Activated CD4-positive, CD25-positive, alpha-beta regulatory T cell treated with anti-CD3 and anti-CD28 coated beads, Interleukin-2, amount 50 U/mL, for 72 hours (primary cell): ENCODE measurements around the gene GBE1.

ENCODE experiments used
- DNase-seq: peaks from one replicate; pipeline ENCODE4 v3.0.0; 2021

GBE1 gene

DNA sequence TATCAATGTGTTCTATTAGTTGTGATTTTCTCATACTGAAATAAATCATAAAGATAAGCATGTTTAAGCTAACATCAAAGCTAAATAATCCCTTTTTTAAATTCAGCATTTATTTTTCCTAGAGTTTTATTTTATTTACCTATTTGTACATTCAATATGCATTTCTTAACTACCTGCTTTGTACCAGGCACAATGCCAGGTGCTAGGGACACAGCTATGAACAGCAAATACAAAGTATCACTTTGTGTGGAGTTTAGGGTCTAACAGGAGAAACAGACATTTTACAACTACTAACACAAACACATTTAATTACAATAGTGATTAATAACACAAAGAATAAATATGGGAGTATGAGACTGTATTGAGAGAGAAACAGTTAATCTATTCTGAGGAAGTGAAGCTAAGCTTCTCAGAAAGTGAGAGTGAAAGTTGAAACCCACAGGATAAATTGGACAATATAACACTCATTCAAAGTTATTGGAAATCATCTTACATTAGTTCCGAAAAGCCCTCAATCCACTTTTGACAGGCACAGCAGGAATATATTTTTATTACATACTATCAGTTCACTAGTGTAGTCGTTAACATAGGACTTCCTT is 159.6 kb downstream of the GBE1 start:
- no peak for DNase-seq

DNA sequence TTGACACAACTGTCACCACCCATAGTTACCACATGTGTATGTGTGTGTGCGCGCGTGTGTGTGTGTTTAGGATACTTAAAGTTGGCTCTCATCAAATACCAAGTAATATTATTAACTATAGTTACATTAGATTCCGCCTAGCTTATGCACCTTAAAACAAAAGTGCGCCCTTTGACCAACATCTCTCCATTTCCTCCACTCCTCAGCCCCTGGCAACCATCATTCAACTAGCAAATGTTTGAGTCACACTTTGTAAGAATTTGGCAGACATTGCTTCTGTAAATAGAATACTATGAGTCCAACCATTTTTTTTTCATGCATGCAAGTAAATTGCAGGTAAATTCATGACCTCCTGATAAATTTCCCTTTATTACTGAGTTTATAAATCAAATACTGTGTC is 169.3 kb downstream of the GBE1 start:
- no peak for DNase-seq

DNA sequence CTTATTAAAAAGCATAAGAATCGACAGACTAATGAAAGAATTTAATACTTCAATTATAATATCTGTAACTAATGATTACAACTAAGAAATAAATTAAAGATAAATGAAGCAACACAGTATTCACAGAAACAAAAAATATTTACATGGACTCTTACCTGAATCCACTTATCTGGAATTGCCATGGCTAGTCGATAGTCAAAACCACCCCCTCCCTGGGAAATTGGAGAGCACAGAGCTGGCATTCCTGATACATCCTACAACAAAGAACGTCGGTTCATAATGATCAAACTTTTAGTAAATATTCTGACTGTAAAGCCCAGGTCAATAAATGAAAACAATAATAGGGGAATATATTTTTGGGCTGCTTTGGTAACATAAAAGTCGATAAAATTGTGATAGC is 175.5 kb downstream of the GBE1 start:
- no peak for DNase-seq

DNA sequence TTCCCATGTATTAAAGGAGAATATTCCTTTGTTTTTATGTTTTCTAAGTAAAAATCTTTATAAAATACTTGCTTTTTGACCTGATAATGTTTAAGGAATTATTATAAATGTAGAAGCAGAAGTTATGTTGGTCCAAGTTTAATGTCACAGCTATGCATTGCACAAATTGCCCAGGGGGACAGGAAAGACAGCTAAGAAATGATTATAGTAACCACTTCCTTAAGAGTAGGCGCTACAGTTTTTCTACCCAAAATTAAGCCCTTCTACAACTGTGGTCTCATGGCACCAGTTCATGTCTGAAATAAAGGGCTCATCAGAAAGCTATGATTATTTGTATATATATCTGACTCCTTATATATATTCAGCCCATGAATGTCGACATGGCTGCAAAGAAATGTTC is 176.4 kb downstream of the GBE1 start:
- DNase-seq = no peak

DNA sequence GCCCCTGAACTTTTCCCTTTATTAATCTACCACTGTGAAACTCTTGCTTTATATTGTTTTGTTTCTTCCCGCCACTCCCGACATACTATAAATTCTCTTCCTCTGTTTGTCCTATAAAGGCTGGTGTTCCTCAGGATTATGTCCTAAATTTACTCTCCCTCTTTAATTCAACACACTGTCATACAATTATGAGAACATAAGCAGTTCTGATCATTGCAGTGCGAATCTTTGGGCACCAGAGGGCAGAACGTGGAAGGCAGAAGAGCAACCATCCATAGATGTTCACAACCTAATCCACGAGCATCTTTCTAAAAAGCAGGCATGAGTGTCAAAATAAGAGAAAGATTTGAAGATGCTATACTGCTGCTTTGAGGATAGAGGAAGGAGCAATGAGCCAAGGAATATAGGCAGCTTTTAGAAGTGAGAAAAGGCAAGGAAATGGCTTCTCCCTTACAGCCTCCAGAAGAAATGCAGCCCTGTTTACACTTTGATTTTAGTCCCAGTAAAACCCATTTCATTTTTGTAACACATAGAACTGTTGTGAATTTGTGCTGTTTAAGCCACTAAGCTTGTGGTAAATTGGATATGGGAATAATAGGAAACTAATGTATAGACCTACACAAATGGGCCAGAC is 179.4 kb downstream of the GBE1 start:
- no peak for DNase-seq

DNA sequence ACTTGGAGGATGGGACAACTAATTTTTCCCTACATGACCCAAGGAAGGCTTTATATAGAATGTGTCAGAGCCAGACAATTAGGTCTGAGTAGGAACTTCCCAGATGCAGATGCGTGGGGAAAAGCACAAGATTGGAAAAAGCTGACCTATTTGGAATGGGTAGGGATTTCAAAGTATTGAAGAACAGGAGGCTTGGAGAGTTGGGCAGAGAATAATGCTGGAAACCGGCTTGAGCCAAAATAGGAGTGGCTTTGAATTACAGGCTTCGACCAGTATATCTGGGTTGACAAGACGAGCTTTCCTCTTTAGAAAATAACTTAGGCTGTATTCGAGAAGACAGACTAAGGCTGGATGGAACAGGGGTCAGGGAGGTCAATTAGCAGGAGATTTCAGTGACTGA is 181.1 kb downstream of the GBE1 start:
- no peak for DNase-seq

DNA sequence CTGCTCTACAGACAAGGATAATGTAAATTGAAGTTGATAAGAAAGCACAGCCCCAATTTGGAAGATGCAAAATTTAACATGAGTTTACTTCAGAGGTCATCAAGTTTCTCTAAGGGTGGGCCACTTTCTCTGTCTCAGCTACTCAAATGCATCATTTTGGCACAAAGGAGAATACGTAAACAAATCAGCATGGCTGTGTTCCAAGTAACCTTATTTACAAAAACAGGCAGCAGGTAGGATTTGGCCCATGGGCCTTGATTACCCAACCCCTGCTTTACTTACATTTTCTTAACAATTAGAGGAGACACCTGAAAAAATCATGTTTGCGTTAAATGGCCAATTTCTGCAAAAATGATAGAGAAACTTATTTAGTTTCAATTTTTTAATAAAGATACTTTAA is 181.7 kb downstream of the GBE1 start:
- no peak for DNase-seq

DNA sequence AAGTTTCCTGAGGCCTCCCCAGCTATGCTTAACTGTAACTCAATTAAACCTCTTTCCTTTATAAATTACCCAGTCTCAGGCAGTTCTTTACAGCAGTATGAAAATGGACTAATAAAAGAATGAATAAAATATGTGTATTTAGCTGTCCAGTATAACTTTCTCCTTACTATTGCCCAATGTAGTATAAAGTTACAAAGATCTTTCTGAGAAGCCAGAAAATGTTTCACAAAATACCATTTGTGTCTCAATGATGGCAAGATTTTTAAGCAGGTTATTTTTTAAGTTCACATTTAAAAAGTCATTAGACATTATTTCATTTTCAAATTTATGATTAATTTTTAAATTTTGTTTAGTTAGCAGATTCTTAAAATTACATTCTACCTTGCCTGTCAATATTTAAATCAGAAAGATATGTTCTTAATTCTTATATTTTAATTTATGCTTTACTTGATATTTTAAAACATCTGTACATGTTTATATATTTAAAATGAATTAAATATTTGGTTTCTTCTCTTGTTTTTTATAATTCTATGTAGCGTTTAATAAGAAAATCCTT is 189.2 kb downstream of the GBE1 start:
- no peak for DNase-seq

DNA sequence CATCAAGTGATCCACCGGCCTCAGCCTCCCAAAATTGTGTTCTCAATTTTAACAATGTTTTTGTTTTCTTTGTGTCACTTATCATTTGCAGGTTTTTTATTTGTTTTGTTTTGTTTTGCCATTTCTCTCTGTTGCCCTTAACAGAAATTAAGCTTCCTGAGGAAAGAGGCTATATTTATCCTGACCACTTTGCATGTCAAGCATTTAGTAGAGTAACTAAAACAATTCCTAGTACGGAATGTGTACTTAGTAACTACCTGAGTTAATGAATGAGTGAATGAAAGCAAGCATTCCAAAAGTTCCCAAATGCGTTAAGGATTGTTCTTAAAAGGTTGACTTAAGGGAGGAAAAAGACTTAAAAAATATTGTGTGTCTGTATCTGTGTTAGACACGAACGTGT is 193.1 kb downstream of the GBE1 start:
- DNase-seq = no peak

DNA sequence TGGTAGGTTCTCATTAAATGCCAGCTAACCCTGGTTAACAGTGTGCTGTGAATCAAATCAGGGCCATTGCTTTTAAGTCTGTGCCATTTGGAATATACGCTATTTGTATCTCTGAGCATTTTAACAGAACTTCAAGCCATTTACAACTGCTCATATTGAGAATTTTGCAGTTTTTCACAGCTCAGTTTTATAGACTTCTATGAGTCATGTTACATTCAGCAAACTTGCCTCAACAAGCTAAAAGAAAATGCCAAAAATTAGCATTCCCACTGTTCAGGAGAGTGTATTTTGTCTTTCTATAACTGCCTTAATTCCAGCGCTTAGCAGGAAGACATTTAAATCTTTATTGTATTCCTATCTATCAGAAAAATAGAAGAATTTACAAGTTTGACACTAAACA is 196.4 kb downstream of the GBE1 start:
- DNase-seq = no peak

DNA sequence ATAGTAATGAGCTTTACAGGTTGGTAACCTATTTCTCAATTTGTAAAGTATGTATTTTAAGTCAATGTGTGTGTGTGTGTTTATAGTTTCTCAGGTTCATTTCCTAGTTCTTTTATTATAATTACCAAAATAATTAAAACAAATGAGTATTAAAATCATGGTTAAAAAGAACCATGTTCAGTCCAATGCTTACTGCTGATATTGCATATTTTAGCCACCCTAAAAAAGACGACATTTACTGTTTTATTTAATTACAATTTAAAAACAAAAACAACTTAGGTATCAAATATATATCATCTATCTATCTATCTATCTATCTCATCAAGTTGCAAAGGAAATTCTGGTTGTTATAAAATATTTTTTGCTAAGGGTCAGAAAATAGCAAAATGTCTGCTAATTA is 203.3 kb downstream of the GBE1 start:
- DNase-seq = no peak

DNA sequence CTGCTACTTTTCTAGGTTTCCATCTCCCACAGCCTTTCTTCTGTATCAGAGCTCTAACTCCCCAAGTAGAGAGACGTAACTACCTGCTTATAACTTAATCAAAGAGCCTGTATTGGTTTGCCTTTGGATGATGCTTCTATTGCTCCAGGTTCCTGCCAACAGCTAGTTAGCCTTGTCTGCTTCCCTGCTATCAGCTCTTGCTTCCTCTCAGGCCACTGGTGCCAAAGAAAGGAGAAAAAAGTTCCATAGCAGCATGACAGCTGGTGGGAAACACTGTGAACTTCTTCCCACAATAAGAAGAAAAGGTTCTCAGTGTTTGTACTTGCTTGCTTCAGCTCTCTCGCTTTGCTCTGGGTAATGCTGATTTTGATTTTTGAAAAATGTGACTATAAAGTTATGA is 206.6 kb downstream of the GBE1 start:
- no peak for DNase-seq

DNA sequence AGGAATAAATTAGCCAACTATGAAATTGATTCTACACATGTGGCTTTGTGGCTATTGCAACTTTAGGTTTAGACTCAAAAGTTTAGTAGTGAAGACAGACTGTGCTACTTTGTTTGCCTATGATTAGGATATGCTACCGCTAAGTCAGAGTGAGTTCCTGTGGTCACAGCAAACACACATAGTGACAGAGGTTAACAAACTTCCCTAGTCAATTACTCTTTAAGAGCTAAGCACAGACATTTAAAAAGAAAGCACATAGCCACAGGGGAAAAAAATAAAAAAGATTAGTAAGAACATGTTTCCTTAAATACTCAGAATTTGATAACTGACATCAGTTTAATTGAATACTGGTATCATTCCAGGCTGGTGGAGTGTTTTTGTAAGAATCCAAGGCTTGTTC is 207.1 kb downstream of the GBE1 start:
- DNase-seq = no peak

DNA sequence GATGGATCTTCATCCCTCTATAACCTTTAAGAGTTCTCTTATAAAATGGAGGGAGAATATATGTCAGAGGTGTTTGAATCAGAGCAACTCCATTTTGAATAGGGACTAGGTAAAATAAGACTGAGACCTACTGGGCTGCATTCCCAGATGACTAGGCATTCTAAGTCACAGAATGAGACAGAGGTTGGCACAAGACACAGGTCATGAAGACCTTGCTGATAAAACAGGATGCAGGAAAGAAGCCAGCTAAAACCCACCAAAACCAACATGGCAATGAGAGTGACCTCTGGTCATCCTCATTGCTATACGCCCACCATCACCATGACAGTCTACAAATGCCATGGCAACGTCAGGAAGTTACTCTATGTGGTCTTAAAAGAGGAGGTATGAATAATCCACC is 211.0 kb downstream of the GBE1 start:
- no peak for DNase-seq

DNA sequence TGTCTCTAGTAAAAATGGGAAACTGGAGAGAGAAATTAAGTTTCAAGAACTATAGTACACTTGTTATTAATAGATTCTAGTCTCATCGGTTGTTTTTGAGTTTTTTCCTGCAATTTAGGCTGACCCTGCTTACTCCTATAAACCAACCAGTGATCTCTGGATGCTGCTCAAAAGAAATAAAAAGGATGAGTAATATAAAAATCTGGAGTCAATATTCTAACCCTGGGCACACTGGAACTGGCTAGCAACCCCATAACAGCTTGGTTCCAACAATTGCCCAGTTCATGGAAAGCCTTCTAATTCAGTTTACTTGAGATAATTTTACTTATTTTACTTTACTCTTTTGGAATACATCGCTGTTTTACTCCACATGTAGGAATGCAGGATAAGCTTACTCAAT is 211.6 kb downstream of the GBE1 start:
- no peak for DNase-seq

DNA sequence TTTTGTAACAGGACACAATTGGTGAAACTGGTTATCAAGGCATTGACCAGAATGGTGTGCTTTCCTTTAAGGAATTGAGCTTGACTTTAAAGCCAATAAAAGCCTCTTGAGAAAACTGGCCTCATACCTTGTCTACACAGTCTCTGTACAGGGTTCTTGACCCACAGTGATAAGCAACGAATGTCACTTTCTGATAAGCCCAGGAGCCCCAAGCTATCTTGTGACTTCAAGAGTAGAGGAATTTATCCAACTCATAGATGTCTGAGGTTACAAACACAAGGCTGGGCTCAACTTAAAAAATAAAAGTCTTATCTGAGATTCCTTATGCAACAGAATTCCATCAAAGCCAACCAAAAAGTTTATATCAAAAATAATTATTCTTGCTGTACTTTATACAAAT is 212.1 kb downstream of the GBE1 start:
- DNase-seq = no peak

DNA sequence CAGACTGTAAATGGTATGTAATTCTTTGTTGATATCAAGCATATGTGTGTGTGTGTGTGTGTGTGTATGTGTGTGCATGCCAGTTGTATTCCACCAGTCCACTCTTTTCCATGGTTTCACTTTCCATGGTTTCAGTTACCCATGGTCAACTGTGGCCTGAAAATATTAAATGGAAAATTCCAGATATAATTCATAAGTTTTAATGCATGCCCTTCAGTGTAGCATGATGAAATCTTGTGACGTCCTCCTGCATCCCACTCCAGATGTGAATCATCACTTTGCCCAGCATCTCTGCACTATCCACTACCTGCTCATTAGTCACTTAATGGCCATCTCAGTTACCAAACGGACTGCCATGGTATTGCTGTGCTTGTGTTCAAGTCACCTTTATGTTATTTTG is 215.9 kb downstream of the GBE1 start:
- no peak for DNase-seq

DNA sequence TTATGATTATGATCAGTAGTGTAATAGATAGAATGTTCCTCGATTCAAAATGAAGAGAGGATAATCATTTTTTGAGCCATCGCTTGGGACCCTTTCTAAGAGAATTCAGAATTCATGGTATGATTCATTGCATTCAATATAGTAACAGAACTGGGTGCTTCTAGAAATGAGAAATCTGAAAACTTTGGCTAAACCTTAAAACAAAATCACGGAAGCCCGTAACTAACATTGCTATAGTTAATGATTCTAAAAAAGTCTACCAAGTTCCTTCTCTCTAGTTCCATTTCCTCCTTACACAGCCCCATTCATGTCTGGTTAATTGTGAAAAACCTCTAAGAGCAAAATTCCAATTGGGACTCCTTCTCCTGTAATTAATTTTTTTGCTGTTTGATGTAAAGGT is 217.1 kb downstream of the GBE1 start:
- no peak for DNase-seq

DNA sequence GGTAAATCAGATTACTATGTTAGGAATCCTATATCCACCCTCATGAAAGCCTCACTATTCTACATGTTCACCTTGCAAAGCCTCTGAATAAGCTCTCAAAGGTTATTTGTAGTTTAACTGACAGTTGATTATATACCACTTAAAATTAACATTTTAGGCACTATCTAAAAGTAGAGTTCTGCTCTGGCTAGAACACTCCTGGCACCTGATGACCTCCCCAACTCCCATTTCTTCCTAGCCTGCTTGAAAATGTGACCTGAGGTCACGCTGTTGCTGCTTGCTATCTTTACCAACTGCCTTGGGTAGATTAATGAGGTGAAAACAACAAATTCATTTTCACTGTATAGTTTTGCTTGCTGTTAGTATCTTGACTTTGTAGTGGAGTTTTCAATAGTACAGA is 220.7 kb downstream of the GBE1 start:
- DNase-seq = no peak

DNA sequence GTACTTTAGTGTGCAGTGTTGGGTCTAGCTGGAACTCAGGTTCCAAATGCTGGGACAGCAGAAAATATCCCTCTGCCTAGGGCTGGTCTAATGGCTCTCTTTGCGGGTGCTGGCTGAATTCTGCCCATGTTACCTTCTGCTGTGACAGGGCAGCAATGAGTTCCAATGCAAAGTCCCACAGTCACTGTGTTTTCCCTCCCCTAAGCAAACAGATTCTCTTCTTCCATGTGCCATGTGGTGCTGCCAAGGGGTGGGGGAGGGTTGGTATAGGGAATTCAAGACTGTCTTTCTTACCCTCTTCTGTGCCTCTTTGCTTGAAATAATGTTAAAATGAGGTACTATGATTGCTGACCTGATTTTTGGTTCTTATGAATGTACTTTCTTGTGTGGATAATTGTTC is 229.6 kb downstream of the GBE1 start:
- no peak for DNase-seq

DNA sequence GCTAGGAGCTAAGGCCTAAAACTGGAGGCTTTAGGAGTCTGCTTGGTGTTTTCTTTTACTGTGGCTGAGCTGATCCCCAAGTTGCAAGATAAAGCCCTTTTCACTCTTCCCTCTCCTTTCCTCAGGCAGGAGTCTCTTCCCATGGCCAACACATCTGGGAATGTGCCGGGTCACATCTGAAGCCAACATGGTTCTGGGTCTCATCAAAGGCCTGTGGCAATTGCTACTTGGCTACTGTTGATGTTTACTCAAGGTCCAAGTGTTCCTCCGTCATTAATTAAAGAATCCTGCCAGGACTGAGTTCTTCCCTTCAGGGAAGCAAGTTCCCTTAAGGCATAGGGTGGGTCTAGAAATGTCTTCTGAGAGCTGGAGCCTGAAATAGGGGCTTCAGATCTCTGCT is 230.2 kb downstream of the GBE1 start:
- no peak for DNase-seq

DNA sequence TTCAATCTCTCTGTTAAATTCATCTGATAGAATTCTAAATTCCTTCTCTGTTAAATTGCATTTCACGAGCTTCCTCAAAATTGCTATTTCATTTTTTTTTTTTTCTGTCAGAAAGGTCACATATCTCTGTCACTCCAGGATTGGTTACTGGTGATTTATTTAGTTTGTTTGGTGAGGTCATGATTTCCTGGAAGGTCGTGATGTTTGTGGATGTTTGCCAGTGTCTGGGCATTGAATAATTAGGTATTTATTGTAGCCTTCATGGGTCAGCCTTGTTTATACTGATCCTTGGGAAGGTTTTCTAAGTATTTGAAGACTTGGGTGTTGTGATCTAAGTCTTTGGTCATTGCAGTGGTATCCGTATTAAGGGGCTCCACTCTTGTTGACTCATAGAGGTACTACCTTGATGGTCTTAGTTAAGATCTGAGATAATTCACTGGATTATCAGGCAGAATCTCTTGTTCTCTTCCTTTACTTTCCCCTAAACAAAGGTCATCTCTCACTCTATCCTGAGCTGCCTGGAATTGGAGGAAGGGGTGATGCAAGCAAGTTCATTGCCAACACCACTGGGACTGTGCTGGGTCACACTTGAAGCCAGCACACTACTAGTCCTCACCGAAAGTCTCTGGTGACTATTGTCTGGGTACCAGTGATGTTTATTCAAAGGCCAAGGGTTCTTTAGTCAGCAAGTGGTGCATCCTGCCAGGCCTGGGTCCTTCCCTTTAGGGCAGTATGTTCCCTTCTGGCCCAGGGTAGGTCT is 231.1 kb downstream of the GBE1 start:
- DNase-seq = no peak

DNA sequence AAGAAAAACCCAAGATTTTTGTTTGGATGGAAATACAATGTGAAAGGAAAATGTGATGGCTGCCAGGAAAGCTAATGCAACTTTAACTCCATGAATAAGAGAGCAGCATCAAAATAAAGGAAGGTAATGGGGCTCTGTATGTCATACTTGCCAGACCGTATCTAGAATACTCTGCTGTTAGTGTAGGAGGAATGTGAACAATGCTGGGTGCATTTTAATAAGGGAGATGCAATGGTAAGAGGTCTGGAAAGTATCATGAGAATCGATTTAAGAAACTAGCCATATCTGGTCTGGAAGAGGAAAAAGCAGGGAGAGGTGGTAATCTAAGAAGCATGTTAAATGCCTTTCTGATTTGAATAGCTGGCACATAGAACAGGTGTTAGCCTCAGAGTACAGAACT is 239.6 kb downstream of the GBE1 start:
- no peak for DNase-seq

DNA sequence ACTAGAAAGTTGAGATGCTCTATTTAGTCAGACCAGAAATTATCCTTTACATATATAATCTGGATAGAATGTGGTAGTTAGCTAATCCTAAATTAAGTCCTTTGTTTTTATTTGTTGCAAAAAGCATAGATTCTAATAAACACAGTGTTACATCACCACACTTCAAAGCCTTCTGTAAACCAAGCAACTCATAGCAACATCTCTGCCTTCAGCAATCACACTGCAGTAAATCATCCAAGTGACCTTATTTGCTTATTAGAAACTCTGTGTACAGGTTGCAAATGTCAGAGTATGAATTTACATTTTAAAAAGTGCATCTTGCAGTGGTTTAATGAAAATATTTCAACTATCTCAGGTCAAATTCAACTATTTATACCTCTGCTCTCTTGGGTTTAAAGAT is 242.5 kb downstream of the GBE1 start:
- DNase-seq = no peak
